C1 segment of cervical spinal cord (tissue), 14 donors: ENCODE data around the gene VPS36.
"Not testable (repeated sequence)": the region's sequence is repeated elsewhere in the genome, so short reads cannot be mapped to it uniquely, and the experiment has no call there.

Experiments used
- DNase-seq, 14 donors: peaks; one replicate each; lab custom pipeline; 2025; lab: John Stamatoyannopoulos, UW

Gene VPS36

DNA sequence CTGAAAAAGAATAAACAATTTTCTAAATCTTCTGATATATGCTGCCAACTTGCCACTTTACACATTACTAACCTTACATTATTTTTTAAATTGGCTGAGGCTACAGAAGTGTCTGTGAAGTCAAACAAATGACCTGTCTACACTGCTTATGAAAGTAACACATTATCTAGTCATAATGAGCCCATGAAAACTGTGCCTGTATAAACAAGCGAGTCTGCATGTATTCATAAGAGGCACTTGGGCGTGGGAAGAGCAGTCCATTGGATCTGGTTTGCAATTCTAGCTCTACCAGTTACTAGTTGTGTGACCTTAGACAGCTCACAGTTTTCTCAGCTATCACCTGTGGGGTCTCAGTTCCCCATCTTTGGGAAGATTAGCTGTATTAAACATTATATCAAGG is 3.1 kb downstream of the VPS36 start:
- no peak for DNase-seq

- DNase-seq, result no peak
Measured at GRCh38 chr13:52446265-52446664, 4.2 kb downstream of the VPS36 start.

GRCh38 chr13:52432456-52432855 is 18.0 kb downstream of the VPS36 start:
- no peak for DNase-seq

- no peak for DNase-seq
Measured at GRCh38 chr13:52428295-52428694, 22.1 kb downstream of the VPS36 start.

DNA sequence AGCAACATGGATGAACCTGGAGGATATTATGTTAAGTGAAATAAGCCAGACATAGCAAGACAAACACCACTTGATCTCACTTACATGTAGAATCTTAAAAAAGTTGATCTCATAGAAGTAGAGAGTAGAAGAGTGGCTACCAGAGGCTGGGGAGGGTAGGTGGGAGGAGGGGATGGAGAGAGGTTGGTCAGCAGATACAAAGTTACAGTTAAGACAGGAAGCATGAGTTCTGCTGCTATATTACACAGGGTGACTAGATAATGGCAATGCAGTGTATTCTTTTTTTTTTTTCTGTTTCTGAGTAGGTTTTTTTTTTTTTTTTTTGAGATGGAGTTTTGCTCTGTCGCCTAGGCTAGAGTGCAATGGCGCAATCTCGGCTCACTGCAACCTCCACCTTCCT is 29.2 kb downstream of the VPS36 start:
- no peak for DNase-seq

DNA sequence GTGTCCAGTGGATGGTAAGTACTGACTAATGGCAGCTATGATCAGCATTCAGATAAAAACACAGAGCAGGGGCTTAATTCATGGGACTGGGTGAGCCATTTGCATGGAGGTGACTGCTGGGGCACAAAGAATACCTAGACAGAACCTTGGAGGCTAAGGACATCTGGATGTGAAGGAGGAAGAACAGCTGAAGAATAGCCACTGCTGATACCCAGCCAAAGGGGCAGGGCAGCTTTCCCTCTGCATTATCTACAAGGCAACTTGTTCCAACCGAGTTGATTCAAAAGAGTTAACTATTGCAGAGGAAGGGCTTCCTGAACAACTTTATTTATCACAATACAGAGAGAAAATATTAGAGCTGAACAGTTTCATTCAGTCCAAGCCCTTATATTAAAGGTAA is 31.4 kb downstream of the VPS36 start:
- no peak for DNase-seq

DNA sequence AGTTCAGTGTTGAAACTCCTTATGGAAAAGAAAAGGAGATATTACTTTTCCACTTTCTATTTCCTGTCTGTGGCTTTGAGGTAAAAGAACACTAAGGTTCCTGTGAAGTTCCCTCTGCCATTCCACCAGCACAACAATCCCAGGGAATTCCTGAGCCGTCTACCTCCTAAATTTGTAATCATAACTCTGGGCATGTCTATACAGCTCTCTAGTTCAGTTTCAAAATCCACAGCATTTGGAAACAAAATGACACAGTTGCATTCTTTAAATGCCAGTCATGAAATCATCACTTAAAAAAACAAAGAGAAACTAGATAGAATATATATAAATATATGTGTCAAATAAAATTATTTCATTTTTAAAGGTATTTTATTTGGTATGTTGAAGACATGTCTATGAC is 35.5 kb downstream of the VPS36 start:
- DNase-seq, result no peak

DNA sequence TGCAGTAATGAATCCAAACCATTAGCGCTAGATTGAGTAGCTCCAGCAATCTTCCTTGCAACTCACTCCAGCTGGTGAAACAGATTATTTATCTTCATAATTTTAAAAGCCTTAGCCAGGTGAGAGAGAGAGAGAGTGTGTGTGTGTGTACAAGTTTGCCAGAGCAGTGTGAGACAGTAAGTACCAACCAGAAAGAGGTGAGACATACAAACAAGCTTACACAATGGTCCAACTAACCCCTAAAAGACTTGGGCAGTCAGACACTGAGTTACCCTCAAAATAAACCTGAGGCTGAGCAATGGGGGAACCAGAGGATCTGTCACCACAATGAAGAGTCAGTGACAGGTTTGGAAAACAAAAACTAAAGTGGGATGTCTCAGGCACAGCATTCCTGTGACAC is 36.4 kb downstream of the VPS36 start:
- DNase-seq, result no peak

DNA sequence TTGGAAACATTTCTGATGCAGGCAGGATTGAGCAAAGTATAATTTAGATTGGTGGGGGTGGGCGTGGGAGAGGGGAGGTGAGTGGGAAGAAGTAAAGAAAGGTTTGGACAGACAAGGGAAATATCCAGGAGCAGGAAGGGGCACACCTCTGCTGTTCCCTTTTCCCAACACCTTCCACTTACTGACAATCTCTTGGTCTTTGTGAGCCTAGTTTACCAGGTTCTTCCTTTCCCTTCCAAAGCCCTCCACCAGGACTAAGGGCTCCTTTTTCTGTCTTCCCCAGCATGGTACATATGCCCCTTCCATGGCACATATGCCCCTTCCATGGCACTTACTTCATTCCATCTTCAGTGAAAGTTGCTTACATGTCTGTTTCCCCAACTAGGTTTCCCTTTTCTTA is 38.3 kb downstream of the VPS36 start:
- no peak for DNase-seq

DNA sequence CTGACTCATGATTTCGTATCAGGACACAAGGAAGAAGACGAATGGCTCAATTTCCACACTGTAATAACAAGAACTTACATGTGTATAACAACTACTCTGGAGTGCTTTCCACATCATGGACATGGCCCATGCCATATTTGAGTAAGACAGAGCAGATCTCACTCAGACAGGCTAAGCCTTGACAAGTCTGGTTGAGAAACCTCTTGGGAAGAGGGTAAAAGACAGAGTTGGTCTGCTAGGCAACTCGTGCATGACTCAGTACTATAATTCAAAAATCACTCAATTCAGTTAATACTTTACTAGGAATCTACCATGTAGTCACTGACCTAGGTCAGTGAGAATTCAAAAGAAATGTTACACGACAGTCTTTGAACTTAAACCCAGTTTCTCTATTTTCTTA is 38.8 kb downstream of the VPS36 start:
- DNase-seq, result no peak

- DNase-seq, result not testable (repeated sequence)
Measured at GRCh38 chr13:52408071-52408658, 42.3 kb downstream of the VPS36 start.

- not testable (repeated sequence) for DNase-seq
Measured at GRCh38 chr13:52407436-52407835, 43.0 kb downstream of the VPS36 start.

- DNase-seq, result no peak
Measured at GRCh38 chr13:52406629-52407028, 43.8 kb downstream of the VPS36 start.

DNA sequence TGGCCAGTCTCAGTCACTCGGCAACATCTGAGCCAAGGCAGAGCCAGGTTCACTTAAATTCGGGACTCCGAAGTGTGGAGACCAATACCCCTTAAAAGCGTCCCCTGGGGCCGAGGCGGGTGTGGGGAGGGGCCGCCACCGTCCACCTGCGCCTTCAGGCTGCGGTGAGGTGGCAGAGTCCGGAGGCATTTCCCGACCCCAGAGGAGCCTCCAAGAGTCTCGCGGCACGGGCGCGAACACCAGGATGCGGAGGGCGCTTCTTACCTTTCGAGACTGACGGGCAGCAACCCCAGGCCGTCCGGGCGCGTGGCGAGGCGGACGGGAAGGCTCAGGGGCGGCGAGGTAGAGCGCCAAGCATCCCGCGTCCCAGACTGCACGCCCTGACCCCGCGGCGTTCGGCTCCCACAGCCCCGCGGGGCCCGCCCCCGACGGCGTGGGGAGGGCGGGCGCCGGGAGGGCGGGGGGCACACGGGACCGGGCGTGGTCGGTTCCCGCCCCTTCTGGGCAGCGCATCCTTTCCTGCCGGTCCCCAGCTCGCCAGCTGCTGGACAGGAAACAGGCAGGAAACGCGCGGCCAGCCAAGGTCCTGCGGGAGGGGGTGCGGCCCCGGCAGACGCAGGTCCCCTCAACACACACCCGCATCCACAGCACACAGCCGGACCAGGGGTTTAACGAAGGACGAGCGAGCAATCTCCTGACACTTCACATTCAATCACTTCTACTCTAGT is 44.5 kb downstream of the VPS36 start, which contains the start of gene THSD1:
TSS of gene THSD1 (minus strand) at position 406 of the 728 bp plus-strand sequence. CDS start 3,572 bp downstream, outside the sequence.
- no peak for DNase-seq

DNA sequence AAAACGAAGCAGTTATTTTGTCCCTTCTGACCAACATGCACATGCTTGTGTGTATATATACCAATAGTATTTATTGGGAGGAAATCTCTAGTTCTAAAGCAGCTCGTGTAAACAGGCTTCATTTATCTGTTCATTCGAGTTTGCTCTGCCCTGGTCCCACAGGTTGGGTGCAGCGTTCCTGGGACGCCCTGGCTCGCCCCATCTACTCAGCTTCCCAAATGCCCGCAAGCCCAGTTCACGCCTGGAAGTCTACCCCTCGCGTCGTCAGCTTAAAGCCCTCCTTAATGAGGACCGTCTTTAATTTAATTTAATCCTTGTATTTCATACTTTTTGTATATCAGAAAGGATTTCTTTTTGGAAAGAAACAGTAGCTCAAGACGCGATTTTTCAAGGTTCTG is 45.1 kb downstream of the VPS36 start:
- no peak for DNase-seq

- DNase-seq, result no peak
Measured at GRCh38 chr13:52399708-52400107, 50.7 kb downstream of the VPS36 start.

DNA sequence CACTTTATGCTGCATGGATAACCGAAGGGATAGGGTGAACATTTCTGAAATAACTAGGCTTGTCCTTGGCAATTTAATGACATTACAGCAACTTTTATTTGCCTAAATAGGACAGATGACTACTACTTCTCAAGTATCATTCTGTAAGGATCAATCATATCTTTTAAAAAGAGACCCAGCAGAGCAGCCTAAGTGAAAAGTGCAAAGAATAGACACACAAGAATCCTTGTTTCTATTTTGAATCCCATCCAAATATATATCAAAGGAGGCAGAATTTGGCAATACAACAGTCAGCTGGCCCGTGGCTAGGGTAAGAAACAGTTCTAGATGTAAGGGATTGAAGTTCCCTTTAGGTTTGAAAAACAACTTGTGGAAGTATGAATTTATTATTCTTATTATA is 51.4 kb downstream of the VPS36 start:
- DNase-seq, result no peak

DNA sequence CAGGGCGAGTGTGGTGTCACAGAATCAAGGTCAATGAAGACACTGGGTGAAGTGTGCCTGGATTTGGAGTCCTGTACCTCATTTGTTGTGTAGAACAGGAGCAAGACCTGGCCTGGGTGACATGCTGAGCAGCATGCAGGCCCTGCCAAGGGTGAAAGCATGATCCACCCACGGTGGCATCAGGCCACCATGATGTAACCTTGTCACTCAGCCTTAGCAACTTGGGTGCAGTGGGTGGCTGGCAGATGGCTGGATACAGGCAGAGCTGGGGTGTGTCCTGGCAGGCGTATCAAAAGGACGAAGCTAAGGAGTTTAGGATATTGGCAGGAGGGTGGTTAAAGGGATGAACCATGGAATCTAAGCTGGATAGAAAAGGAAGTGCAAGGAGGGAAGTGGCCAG is 54.7 kb downstream of the VPS36 start:
- DNase-seq, result no peak

GRCh38 chr13:52394586-52394985 is 55.8 kb downstream of the VPS36 start:
- no peak for DNase-seq

- DNase-seq, result no peak
Measured at GRCh38 chr13:52393572-52394357, 56.7 kb downstream of the VPS36 start.

- DNase-seq, result no peak
Measured at GRCh38 chr13:52387721-52388120, 62.7 kb downstream of the VPS36 start.

GRCh38 chr13:52385870-52386269 is 64.6 kb downstream of the VPS36 start:
- no peak for DNase-seq

- no peak for DNase-seq
Measured at GRCh38 chr13:52383366-52383765, 67.1 kb downstream of the VPS36 start.
